HG03025 (cell line): ENCODE data around the gene SLC15A3.
"Not testable (repeated sequence)": the region's sequence is repeated elsewhere in the genome, so short reads cannot be mapped to it uniquely, and the experiment has no call there.

Source experiments
- ATAC-seq: cut with Tn5 transposase; IDR thresholded peaks from one replicate; pipeline ENCODE4 v1.9.1; 2021; ENCODE audit warnings: mild to moderate bottlenecking, moderate library complexity; ENCODE audit not compliant: unreplicated experiment, low FRiP score

The SLC15A3 gene

DNA sequence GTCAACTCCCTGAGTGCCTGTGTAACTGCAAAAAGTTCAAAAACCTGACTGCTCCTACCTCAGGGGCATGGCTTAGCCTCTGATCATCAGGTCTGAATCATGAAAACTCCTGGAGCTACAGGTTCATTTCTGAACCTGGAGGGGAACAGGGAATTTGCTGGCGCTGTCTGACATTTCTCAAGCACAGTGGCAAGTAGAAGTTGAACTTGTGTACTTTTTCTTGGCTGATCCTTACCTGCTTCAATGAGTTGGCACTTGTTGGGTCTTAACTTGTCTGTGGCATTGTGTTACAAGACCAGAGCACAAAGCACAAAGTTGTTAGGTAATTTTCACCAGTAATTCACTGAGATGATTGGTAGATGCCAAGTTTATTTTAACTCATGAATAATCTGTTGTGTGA, 34.7 kb downstream of the SLC15A3 start:
- ATAC-seq = no peak

DNA sequence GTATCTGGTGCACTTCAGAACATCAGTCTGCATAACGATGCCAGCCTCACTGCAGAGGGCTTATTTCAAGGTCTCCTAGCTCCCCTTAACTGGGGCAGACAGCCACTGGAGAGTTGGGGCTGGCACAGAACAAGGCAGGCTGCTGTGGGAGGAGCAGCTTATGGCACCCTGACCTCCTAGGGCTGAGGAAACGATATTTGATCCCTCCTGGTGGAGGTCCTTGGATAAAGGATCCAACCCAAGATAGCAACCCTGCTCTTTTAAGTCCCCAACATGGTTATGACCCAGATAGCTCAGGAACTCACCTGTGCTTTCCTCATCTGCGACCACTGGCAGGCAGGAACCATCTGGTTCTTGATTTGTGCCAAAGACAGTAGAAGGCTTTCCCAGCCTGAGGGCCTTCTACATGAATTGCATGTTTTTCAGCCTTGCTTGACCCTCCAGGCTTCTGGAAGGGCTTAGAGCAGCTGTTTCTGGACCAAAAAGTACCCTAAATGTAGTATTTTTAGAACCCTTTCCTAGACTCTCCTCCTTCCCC, 35.2 kb downstream of the SLC15A3 start:
- no peak for ATAC-seq

DNA sequence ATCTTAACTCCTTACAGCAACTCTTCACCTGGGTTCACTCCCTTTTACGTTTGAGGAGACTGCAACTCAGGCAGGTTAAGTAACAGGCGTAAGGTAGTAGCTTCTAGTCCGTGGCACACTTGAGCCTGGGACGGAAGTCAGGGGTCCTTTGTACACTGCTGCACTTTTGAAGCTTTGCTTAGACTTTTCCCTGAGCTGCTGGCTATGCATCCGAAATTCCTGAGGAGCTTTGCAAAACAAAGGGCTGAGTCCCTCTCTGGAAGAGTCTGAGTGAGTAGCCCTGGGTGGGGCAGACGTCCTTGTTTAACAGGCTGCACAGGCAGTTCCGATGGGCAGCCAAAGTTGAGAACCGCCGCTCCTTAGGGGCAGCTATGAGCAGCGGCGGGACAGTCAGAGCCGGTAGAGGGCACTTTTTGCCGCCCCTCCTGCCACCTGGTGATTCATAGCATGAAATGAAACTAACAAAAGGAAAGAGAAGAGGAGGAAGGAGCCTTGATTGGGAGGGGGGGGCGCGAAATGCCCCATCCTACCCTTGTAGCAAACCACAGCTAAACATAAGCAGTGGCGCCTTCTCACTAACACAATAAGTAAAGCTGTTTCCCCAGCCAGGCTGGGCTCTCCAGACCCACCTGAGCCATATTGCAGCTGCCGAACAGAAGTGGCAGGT, 36.6 kb downstream of the SLC15A3 start:
- peak; percentile 36 for ATAC-seq

DNA sequence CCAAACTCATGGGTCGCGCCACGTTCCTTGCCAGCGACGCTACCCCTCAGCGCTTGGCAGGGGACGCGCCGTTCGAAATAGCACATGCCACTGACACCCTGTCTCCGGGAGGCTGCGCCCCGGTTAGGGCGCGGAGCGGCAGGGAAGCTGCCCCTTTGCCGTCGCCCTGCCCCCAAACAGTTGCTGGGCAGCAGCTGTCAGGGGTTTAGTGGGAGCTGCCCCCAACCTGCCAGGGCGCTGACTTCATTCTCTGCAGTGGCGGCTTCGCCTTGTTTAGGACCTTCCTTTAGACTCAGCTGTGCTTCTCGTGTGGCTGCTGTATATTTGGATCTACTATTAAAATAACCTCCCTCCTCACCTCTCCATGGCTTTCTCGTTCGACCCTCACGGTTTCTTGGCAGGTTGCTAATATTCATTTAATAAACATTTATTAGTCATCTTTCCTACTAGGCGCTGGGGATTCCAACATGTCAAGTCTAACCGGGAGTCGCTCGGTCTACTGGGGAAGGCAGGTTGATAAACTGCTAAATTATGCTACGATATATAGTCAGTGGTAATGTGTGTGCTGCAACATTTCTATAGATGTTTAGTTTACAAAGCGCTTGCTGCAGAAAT, 37.2 kb downstream of the SLC15A3 start:
- no peak for ATAC-seq

DNA sequence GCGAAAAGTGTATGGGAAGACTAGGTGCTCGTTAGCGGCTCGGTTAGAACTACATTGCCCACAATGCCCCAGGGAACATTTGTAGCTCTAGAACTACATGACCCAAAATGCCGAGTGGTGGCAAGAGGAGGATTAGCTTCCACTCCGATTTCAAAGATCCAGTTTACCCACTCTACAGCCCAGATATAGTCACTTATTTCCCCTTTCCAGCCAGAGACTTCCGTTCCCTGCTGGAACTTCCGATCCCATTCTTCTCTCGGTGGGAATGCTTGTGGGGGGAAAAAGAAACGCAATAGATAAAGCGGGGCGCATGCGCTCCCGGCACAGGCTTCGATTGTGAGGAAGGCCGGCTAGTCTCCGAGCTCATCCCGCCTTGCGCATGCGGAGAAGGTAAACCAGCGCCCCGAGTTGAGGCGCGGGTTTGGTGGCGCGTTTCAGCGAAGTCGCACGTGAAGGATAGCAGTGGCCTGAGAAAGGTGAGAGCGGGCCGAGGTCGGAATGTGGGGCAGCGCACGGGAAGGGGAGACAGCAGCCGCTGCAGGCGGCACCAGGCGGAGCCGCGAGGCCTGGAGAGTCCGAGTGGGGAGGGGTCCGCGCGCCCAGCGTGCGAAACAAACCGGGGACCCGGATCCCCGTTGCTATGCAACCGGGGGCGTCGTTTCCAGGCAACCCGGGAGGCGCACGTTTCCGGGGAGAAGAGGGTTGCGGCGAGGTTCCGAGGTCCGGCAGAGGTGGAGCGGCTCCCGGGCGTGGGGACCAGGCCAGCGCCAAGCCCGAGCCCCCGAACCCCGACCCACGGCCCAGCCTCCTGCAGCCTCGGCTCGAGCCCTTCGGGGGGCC, 38.0 kb downstream of the SLC15A3 start, which contains the start of gene TMEM109:
TSS of gene TMEM109 (plus strand) at position 366 of the 840 bp plus-strand sequence. CDS start 5,536 bp downstream, outside the sequence.
- ATAC-seq = peak; percentile 43

DNA sequence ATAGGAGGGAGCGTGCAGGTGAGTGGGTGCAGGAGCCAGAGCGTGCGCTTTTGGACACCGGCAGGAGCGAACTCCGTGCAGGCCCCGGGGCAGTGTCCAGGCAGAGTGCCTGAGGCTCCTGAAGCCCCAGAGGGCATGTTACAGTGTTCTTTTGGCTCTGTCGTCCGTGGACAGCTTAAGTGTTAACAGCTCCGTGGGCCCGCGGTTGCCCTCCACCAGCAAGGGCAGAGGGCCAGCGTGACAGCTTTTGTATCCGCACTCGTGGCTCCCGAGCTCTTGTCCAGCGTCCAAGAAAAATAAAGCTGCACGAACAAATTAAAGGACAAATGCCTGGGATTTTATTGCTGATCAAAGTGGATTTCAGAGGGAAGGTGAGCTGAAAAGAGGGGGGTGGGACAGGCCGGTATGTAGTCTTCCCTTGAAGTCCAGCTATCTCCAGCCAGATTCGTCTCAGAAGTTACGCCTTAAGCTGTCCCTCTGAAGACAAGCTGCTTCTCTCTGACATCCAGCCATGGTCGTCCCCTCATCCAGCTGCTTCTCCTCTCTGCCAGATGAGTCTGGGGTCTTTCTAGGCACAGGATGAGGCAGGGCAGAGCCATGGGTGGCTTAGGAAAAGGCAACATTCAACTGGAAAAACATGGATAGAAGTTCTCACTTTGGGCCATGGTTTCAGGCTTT, 39.0 kb downstream of the SLC15A3 start:
- no peak for ATAC-seq

DNA sequence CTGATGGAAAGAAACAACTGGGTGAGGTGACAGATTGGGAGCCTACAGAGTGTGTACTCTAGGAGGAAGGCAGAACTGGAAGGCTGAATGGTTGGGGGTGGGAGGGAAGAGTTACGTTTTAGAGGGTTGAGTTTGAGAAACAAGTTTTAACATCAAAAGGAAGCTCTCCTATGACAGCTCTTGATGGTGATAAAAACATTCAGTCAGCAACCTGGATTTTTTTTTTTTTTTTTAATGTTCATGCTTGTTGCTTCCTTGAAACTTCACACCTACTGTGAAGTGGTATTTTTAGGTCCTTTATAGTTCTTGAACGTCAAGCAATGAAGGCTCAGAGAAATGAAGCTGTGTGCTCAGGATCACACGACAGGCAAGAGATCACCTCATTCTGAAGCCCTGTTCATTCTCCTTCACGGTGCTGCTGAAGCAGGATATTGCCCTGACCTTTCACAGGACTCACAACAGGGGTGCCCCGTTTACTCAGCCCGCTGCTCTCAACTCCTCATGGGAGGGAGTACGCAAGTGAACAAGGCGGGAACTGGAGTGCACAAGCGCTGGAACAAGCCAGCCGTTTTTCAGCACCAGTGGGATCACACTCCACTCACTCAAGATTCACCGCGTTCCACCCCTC, 39.6 kb downstream of the SLC15A3 start:
- no peak for ATAC-seq

DNA sequence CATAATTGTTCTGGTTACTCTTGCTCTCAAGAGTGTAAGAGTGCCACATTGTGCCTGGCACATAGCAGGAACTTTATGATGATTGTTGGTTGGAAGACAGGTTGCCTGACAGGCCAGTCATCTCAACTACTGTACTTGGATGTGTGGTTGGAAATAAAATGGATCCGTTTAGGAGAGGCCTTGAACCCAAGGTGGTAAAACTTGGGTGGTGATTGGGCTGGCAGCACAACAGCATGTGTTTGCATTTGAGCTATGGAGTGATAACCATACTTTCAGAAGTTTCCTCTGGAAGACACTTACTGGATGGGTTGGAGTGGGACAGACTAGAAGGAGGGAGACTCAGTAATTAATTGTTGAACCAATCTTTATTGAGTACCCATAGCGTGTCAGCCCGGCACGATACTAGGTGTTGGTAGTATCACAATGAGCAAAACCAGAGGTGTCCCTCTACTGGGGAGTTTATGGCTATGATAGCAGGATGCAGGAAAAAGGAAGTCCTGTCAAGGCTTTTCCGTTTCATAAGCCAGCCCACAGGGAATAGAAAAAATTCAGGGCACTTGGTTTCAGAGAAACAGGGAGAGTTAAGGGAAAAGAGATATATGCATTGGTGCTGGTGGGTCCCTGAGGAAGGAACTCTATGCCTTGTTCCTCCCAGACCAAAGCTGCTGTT, 41.1 kb downstream of the SLC15A3 start:
- no peak for ATAC-seq

DNA sequence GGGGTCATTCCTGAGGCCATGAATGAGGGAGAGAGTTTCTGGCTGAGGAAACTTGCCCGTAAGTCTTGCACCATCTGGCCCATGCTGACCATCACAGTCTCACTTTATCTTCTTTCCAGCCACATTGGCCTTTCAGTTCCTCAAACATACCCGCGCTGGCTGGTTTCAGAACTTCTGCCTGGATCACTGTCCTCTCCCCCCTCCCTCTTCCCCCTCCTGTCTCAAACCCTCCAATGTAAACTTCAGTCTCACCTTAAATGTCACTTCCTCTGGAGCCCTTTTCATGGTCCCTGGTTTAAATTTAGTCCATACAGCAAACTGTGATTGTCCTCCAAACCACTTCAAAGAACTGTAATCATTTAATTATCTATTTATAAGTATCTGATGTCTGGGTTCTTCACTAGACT, 41.7 kb downstream of the SLC15A3 start:
- ATAC-seq = no peak

DNA sequence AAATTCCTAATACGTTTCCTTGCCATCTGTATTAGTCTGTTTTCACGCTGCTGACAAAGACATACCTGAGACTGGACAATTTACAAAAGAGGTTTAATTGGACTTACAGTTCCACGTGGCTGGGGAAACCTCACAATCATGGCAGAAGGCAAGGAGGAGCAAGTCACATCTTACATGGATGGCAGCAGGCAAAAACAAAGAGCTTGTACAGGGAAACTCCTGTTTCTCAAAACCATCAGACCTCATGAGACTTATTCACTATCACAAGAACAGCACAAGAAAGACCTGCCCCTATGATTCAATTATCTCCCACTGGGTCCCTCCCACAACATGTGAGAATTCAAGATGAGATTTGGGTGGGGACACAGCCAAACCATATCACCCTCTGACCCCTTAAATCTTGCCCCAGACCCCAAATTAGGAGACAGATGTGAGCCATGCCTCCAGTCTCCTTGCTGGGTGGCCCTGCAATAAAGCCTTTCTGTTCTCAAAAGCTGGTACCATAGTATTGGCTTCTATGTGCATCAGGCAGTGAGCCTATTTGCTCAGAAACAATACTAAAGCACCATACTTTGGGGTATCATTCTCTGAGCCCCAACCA, 42.2 kb downstream of the SLC15A3 start:
- ATAC-seq = not testable (repeated sequence)

DNA sequence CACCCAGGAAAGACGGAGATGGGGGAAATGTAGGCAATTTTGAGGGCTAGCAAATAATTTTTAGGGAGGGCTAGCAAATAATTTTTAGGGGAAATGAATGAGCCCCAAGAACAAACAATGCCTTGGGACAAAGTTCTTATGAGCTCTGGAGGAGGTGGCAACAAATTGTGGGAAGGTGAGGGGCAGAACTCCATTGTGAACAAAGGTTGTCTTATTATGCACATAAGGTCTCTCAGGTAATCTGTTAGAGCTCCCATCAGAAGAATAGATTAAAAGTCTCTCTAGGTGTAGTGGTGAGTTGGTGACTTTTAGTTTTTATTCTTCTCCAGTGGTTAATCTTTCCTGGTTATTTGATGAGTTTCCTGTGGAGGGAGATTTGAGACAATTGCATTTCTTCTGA, 43.2 kb downstream of the SLC15A3 start:
- no peak for ATAC-seq

DNA sequence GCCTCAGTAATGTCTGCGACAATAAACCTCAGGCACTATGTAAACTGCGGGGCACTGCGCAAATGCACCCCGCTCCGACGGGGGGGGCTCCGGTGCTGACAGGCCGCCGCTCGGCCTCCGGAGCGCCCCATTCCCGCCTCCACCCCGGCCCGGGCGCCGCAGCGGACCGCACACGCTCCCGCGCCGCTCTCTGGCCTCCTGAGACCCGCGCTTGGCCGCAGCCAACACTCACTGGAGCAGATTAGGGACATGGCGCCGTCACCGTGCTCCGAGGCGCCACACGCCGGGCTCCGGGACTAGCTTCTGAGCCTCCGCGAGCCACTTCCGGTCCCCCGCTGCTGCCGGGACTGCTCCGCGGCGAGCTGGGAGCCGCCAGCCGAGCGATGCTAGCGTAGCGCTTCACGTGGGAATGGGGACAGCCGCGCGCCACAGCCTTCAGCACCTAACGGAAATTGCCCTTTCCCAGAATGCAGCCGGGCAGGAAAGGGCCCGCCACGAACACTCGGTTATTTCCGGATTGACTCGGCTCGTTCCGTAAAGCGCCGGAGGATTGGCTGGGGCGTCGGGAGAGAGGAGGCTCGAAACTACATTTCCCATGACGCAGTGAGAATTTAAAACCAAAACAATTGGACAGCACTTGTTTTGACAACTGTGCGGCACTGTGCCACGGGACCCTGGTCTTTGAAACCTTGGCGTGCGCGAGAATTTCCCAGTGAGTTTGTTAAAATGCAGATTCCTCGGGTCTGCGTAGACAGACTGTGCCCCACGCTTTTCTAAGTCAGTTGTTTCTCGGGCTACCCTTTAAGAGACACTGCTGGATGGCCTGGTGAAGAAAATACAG, 45.6 kb downstream of the SLC15A3 start, which contains the start of gene PRPF19:
TSS of gene PRPF19 (minus strand) at position 454 of the 841 bp plus-strand sequence. CDS start at position 251, 203 bp downstream.
- peak; percentile 71 for ATAC-seq

DNA sequence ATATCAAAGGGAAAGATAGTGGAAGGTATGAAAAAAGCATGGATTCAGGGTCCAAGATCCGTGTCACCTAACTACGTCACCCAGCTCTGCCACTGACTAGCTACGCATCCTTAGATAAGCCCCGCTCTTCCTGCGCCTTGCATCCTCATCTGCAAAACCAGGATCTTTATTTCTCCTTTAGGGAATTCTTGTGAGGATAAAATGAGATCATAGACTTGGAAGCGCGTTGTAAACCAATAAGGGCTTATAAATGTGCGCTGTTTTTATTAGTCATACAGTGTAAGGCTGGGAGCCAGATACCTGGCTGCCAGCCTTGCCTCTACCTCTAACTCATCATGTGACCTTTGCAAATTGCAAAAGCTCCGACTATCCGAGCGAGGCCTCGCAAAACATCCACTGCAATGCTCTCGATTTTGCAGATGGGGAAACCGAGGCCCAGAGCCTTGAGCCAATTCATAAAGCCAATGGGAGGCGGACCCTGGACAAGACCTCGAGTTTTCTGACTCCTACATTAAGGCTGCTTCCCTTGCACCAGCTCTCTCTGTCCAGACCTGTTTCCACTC, 46.3 kb downstream of the SLC15A3 start:
- ATAC-seq = no peak

DNA sequence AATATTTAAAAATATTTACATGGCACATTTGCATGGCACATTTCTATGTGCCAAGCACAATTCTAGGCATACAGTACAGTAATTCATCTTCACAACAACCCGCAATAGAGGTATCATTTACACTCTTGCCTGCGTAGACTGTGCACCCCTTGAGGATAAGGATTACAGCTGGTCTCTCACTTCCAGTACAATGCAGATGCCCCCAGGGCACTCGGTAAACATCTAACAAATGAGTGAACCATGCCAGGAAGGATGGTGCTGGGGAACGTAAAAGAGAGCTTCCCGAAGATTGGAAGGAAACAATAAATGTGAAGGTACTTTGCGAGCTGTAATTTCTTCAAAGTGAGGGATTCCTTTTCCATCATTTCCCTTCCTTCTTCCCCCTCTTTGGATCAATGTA, 46.9 kb downstream of the SLC15A3 start:
- no peak for ATAC-seq

DNA sequence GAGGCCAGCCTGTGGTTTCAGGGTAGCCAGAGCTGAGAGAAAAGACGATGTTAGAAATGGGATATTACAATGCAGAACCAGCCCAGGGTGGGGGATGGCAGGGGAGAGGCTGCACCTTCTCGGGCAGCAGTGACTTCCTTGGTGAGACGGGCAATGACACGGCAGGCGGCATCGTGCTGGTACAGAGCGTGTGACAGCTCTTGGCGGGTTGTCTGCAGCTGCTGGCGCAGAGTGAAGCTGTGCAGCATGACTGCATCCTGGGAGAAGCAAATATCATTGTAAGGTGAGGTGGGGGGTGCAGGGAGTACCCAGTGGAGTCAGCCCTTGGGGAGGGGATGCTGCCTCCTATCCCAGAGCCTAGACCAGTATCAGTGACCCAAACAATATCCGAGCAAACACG, 49.4 kb downstream of the SLC15A3 start:
- no peak for ATAC-seq

DNA sequence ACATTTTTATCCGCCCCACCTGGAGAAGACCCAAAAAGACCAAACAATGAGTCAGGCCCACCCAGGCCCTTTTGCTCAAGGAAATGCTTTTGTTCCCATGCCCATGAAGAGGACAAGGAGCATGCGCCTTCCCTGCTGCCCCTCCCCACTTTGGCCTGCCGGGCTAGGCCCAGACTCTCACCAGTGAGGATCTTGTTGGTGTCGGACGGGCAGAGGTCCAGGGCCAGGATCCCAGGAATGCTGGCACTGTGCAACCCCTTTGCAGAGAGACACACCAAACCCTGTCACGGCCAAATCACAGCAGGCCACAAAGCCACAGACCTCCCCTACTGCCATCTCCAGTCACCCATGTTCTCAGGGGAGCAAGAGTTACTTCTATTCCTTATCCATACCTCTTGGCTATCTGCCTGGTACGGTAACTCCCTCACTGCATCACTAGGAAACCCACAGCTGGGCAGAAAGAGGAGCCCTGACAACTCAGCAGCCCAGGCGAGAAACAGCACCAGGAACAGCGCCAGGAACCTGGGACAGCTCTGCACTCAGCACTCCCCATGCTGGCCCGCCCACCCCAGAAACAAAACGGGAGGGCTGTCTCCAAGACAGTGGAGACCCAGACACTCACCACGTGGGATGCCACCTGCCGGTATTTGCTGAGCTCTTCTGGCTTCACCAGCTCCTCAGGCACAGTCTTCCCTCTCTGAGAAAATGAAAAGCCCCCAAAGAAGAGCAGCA, 51.1 kb downstream of the SLC15A3 start:
- ATAC-seq = no peak

DNA sequence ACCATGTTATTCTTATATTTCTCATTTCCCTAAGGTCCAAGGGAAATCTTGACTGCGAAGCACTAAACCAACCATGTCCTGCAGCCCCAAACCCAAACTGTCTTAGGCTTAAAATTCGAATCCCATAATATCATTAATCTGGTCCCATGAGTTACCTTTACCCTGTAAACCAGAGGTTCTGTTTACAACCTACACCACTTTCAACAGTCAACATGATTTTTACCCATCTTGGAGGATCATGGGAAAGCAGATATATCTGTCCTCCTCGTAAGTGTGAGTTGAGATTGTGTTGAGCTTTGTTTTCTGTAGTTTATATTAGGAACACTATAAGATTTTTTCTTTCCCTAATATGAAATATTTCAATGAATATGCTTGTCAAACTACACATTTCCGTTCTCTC, 52.0 kb downstream of the SLC15A3 start:
- no peak for ATAC-seq
